Measurements from ENCODE around the gene OBSCN.

The OBSCN gene

GRCh38 chr1:228401782-228402640 lies 194.2 kb downstream of the OBSCN start:
- Histone ChIP-seq H2BK5ac (ENCODE audit: low read depth, low read length, poor library complexity, severe bottlenecking) (no peak overlapping the region), H3K36me3 (ENCODE audit: control insufficient read depth in 1 of 2, insufficient read depth in 2 of 2, low read depth in 1 of 2, low read length in 2 of 2) (peaks cover 27 to 63% of the 10 kb centered on the region in 2 experiments), H3K79me1 (replicated peaks; ENCODE audit: low read length, poor library complexity, severe bottlenecking) (peaks cover 54% of the 10 kb centered on the region), H3K9ac (ENCODE audit: low read length) (no peak overlapping the region), H2BK15ac (ENCODE audit: low read depth, poor library complexity, severe bottlenecking) (no peak overlapping the region), H3K23ac (ENCODE audit: low read length in 2 of 2) (peak overlapping the region in 1 of 2 experiments; percentile 28), H3K27ac (ENCODE audit: low read length, poor library complexity, severe bottlenecking) (no peak overlapping the region), H4K8ac (ENCODE audit: low read length) (no peak overlapping the region), H3K4me1 (ENCODE audit: control insufficient read depth, insufficient read depth, low read depth, low read length) (peaks cover 20% of the 10 kb centered on the region), H2AFZ (ENCODE audit: low read depth, low read length) (no peak overlapping the region), H3K4me2 (ENCODE audit: low read length, poor library complexity, severe bottlenecking) (no peak overlapping the region), H3K4ac (ENCODE audit: low read depth in 1 of 2, low read length in 2 of 2) (no peak overlapping the region), H2AK5ac (ENCODE audit: low read length, severe bottlenecking) (no peak overlapping the region), H3K9me3 (ENCODE audit: control insufficient read depth, low read length) (no peaks in the 10 kb centered on the region), H3K18ac (ENCODE audit: low read depth in 1 of 2, low read length in 2 of 2) (no peak overlapping the region), H2BK120ac (ENCODE audit: low read depth, low read length) (no peak overlapping the region), H3K14ac (ENCODE audit: low read length in 2 of 2) (no peak overlapping the region), H2BK12ac (ENCODE audit: low read length in 2 of 2) (no peak overlapping the region), H3K27me3 (ENCODE audit: control insufficient read depth in 1 of 2, insufficient read depth in 1 of 2, low read length in 2 of 2) (no peaks in the 10 kb centered on the region), H4K91ac (ENCODE audit: low read length) (no peak overlapping the region), H3K4me3 (ENCODE audit: insufficient read depth in 1 of 2, low read depth in 1 of 2, low read length in 2 of 2) (no peak overlapping the region)
- 96% methylated on average over 14 of the region's 14 CpGs for WGBS
- DNase-seq: no peak

GRCh38 chr1:228402641-228403025 lies 194.8 kb downstream of the OBSCN start:
- DNase-seq: no peak
- H3K36me3 ChIP-seq (ENCODE audit: control insufficient read depth in 1 of 2, insufficient read depth in 2 of 2, low read depth in 1 of 2, low read length in 2 of 2): peaks cover 21 to 57% of the 10 kb centered on the region in 2 experiments
- no peak overlapping the region for H2AK5ac ChIP-seq (ENCODE audit: low read length, severe bottlenecking)
- no peak overlapping the region for H2AFZ ChIP-seq (ENCODE audit: low read depth, low read length)
- H3K14ac ChIP-seq (ENCODE audit: low read length in 2 of 2): no peak overlapping the region
- H2BK5ac ChIP-seq (ENCODE audit: low read depth, low read length, poor library complexity, severe bottlenecking): no peak overlapping the region
- no peak overlapping the region for H3K4me2 ChIP-seq (ENCODE audit: low read length, poor library complexity, severe bottlenecking)
- H4K91ac ChIP-seq (ENCODE audit: low read length): no peak overlapping the region
- H4K8ac ChIP-seq (ENCODE audit: low read length): no peak overlapping the region
- H3K4me1 ChIP-seq (ENCODE audit: control insufficient read depth, insufficient read depth, low read depth, low read length): peaks cover 25% of the 10 kb centered on the region
- H2BK120ac ChIP-seq (ENCODE audit: low read depth, low read length): no peak overlapping the region
- H3K4me3 ChIP-seq (ENCODE audit: insufficient read depth in 1 of 2, low read depth in 1 of 2, low read length in 2 of 2): no peak overlapping the region
- no peaks in the 10 kb centered on the region for H3K27me3 ChIP-seq (ENCODE audit: control insufficient read depth in 1 of 2, insufficient read depth in 1 of 2, low read length in 2 of 2)
- H3K23ac ChIP-seq (ENCODE audit: low read length in 2 of 2): no peak overlapping the region
- no peak overlapping the region for H3K4ac ChIP-seq (ENCODE audit: low read depth in 1 of 2, low read length in 2 of 2)
- H2BK15ac ChIP-seq (ENCODE audit: low read depth, poor library complexity, severe bottlenecking): no peak overlapping the region
- H3K18ac ChIP-seq (ENCODE audit: low read depth in 1 of 2, low read length in 2 of 2): no peak overlapping the region
- WGBS: 94% methylated on average over 4 of the region's 5 CpGs
- no peak overlapping the region for H3K27ac ChIP-seq (ENCODE audit: low read length, poor library complexity, severe bottlenecking)
- no peak overlapping the region for H2BK12ac ChIP-seq (ENCODE audit: low read length in 2 of 2)
- H3K9me3 ChIP-seq (ENCODE audit: control insufficient read depth, low read length): no peaks in the 10 kb centered on the region
- H3K9ac ChIP-seq (ENCODE audit: low read length): no peak overlapping the region
- H3K79me1 ChIP-seq (replicated peaks; ENCODE audit: low read length, poor library complexity, severe bottlenecking): peaks cover 55% of the 10 kb centered on the region

GRCh38 chr1:228403231-228403631 lies 195.4 kb downstream of the OBSCN start:
- Histone ChIP-seq H2BK12ac (ENCODE audit: low read length in 2 of 2) (no peak overlapping the region), H3K4ac (ENCODE audit: low read depth in 1 of 2, low read length in 2 of 2) (no peak overlapping the region), H3K18ac (ENCODE audit: low read depth in 1 of 2, low read length in 2 of 2) (no peak overlapping the region), H3K4me3 (ENCODE audit: insufficient read depth in 1 of 2, low read depth in 1 of 2, low read length in 2 of 2) (no peak overlapping the region), H3K4me2 (ENCODE audit: low read length, poor library complexity, severe bottlenecking) (no peak overlapping the region), H3K23ac (ENCODE audit: low read length in 2 of 2) (no peak overlapping the region), H4K8ac (ENCODE audit: low read length) (no peak overlapping the region), H3K14ac (ENCODE audit: low read length in 2 of 2) (no peak overlapping the region), H3K9me3 (ENCODE audit: control insufficient read depth, low read length) (no peaks in the 10 kb centered on the region), H2AK5ac (ENCODE audit: low read length, severe bottlenecking) (no peak overlapping the region), H3K79me1 (replicated peaks; ENCODE audit: low read length, poor library complexity, severe bottlenecking) (peaks cover 55% of the 10 kb centered on the region), H3K36me3 (ENCODE audit: control insufficient read depth in 1 of 2, insufficient read depth in 2 of 2, low read depth in 1 of 2, low read length in 2 of 2) (peaks cover 15 to 53% of the 10 kb centered on the region in 2 experiments), H2BK120ac (ENCODE audit: low read depth, low read length) (no peak overlapping the region), H4K91ac (ENCODE audit: low read length) (no peak overlapping the region), H2BK15ac (ENCODE audit: low read depth, poor library complexity, severe bottlenecking) (no peak overlapping the region), H3K27me3 (ENCODE audit: control insufficient read depth in 1 of 2, insufficient read depth in 1 of 2, low read length in 2 of 2) (no peaks in the 10 kb centered on the region), H2BK5ac (ENCODE audit: low read depth, low read length, poor library complexity, severe bottlenecking) (no peak overlapping the region), H3K9ac (ENCODE audit: low read length) (no peak overlapping the region), H3K27ac (ENCODE audit: low read length, poor library complexity, severe bottlenecking) (no peak overlapping the region), H2AFZ (ENCODE audit: low read depth, low read length) (no peak overlapping the region), H3K4me1 (ENCODE audit: control insufficient read depth, insufficient read depth, low read depth, low read length) (peaks cover 30% of the 10 kb centered on the region)
- 98% methylated on average over 9 of the region's 9 CpGs for WGBS
- DNase-seq: no peak

- Histone ChIP-seq H3K4ac (ENCODE audit: low read depth in 1 of 2, low read length in 2 of 2) (no peak overlapping the region), H3K18ac (ENCODE audit: low read depth in 1 of 2, low read length in 2 of 2) (no peak overlapping the region), H4K8ac (ENCODE audit: low read length) (no peak overlapping the region), H2BK15ac (ENCODE audit: low read depth, poor library complexity, severe bottlenecking) (no peak overlapping the region), H3K4me3 (ENCODE audit: insufficient read depth in 1 of 2, low read depth in 1 of 2, low read length in 2 of 2) (peak overlapping the region in 1 of 2 experiments; percentile 91), H3K4me2 (ENCODE audit: low read length, poor library complexity, severe bottlenecking) (no peak overlapping the region), H2AK5ac (ENCODE audit: low read length, severe bottlenecking) (no peak overlapping the region), H3K23ac (ENCODE audit: low read length in 2 of 2) (peak overlapping the region in 1 of 2 experiments; percentile 6), H3K27me3 (ENCODE audit: control insufficient read depth in 1 of 2, insufficient read depth in 1 of 2, low read length in 2 of 2) (no peaks in the 10 kb centered on the region), H3K9me3 (ENCODE audit: control insufficient read depth, low read length) (no peaks in the 10 kb centered on the region), H3K14ac (ENCODE audit: low read length in 2 of 2) (no peak overlapping the region), H3K9ac (ENCODE audit: low read length) (peak overlapping the region; percentile 89), H3K79me1 (replicated peaks; ENCODE audit: low read length, poor library complexity, severe bottlenecking) (peaks cover 54% of the 10 kb centered on the region), H4K91ac (ENCODE audit: low read length) (no peak overlapping the region), H3K4me1 (ENCODE audit: control insufficient read depth, insufficient read depth, low read depth, low read length) (peaks cover 34% of the 10 kb centered on the region), H2BK12ac (ENCODE audit: low read length in 2 of 2) (no peak overlapping the region), H3K27ac (ENCODE audit: low read length, poor library complexity, severe bottlenecking) (no peak overlapping the region), H2AFZ (ENCODE audit: low read depth, low read length) (no peak overlapping the region), H2BK5ac (ENCODE audit: low read depth, low read length, poor library complexity, severe bottlenecking) (no peak overlapping the region), H2BK120ac (ENCODE audit: low read depth, low read length) (no peak overlapping the region), H3K36me3 (ENCODE audit: control insufficient read depth in 1 of 2, insufficient read depth in 2 of 2, low read depth in 1 of 2, low read length in 2 of 2) (peaks cover 8 to 52% of the 10 kb centered on the region in 2 experiments)
- DNase-seq: no peak
- WGBS: 92% methylated on average over 3 of the region's 3 CpGs
Measured at GRCh38 chr1:228404107-228404720, 196.4 kb downstream of the OBSCN start.
